Memory B cell (primary cell): ENCODE results near the gene FBXO31.
"Not testable (repeated sequence)": the region's sequence is repeated elsewhere in the genome, so short reads cannot be mapped to it uniquely, and the experiment has no call there.

ENCODE experiments used
- ATAC-seq: fragments of 150-1000 bp; cut with Tn5 transposase; 2 replicates; pipeline ENCODE4 v1.10.0; 2021; ENCODE audit warnings: low read depth, mild to moderate bottlenecking, moderate library complexity
- DNase-seq, 2 donors: peaks; one replicate each; pipeline ENCODE4 v3.0.0; 2022; ENCODE audit warnings: low spot score in 2 of 2
- H3K27ac Mint-ChIP-seq: one replicate; pipeline ENCODE4 v1.8.0; 2022; ENCODE audit warnings: mild to moderate bottlenecking, moderate library complexity, mixed read lengths
- H3K27me3 Mint-ChIP-seq: one replicate; pipeline ENCODE4 v1.8.0; 2022; ENCODE audit warnings: mixed read lengths
- H3K36me3 Mint-ChIP-seq: one replicate; pipeline ENCODE4 v1.8.0; 2022; ENCODE audit warnings: mild to moderate bottlenecking, mixed read lengths
- H3K4me1 Mint-ChIP-seq: one replicate; pipeline ENCODE4 v1.8.0; 2022; ENCODE audit warnings: mixed read lengths
- H3K4me3 Mint-ChIP-seq: one replicate; pipeline ENCODE4 v1.8.0; 2022; ENCODE audit warnings: mild to moderate bottlenecking, moderate library complexity, mixed read lengths
- H3K9me3 Mint-ChIP-seq: one replicate; pipeline ENCODE4 v1.8.0; 2022; ENCODE audit warnings: mixed read lengths

FBXO31 gene

DNA sequence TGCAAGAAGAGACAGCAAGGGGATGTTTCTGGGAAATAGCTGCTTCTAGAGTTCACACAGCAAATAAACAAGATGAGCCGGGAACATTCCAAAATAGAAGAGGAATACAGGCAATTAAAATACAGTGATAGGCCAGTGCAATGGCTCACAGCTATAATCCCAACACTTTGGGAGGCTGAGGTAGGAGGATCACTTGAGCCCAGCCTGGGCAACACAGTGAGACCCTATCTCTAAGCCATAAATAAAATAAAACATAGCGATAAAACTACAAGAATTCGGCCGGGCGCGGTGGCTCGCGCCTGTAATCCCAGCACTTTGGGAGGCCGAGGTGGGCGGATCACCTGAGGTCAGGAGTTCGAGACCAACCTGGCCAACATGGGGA lies 43.9 kb downstream of the FBXO31 start:
- DNase-seq, H3K27ac Mint-ChIP-seq, ATAC-seq, H3K4me1 Mint-ChIP-seq, H3K9me3 Mint-ChIP-seq, H3K27me3 Mint-ChIP-seq, H3K4me3 Mint-ChIP-seq: not testable (repeated sequence)
- H3K36me3 Mint-ChIP-seq: peaks cover 41% of the 10 kb centered on the region

DNA sequence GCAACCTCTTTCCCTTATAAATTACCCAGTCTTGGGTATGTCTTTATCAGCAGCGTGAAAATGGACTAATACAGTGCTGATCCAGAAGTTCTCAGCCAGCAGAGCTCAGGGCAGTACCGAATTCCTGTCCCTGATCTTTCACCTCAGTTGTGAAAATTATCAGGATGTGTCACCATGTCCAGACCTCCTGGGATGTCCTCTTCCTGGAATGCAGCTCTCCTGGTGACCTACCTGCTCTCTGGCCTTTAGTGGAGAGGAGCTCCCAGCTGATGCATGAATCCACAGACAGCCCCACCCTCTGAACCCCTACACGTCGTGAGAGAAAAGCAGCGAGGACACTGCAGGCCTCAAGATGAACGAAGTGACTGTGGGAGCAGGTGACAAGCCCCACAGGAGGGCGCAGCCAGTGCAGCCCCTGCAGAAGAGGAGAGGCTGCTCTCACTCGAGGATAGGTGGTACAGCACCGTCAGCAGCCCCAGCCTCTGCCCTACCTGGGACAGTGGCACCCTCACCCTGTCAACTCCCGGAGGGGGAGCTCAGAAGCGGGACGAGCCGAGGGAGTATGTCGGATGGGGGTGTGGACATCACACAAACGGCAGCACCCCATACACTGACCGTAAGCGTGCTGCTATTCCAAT lies 44.4 kb downstream of the FBXO31 start:
- peaks cover 42% of the 10 kb centered on the region for H3K36me3 Mint-ChIP-seq
- ATAC-seq: no peak
- no peak for DNase-seq
- no peaks in the 10 kb centered on the region for H3K27me3 Mint-ChIP-seq
- H3K9me3 Mint-ChIP-seq: no peaks in the 10 kb centered on the region
- H3K27ac Mint-ChIP-seq: no peak overlapping the region
- H3K4me1 Mint-ChIP-seq: peaks cover 8% of the 10 kb centered on the region
- H3K4me3 Mint-ChIP-seq: no peak overlapping the region

DNA sequence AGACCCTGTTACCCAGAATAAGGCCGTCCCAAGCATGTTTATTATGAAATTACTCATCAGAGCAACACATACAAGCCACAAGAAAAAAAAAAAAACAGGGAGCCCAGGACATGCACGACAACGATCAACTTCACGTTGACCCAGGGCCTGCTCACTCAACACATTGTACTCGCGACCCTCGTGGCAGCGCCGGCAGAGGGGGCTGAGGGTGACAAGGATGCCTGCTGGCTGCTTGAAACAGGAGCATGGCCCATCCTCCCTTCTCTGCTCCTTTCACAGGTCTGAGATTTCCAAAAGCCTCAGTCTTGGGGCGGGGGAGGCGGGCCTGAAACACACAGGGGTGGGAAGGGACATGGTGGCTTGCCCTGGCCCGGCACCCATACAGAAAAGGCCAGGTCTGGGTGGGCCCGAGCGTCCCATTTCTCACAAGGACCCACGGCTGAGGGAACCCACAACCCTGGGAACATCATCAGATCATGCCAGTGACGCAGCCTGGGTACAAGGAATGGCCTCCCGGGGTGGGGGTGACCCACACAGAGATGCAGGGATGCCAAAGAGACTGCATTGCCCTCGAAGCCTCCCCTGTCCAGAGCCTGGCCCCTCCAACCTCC lies 45.3 kb downstream of the FBXO31 start:
- no peak for DNase-seq
- H3K27me3 Mint-ChIP-seq: no peaks in the 10 kb centered on the region
- no peak for ATAC-seq
- H3K36me3 Mint-ChIP-seq: peaks cover 37% of the 10 kb centered on the region
- no peak overlapping the region for H3K4me3 Mint-ChIP-seq
- peaks cover 8% of the 10 kb centered on the region for H3K4me1 Mint-ChIP-seq
- no peaks in the 10 kb centered on the region for H3K9me3 Mint-ChIP-seq
- no peak overlapping the region for H3K27ac Mint-ChIP-seq

DNA sequence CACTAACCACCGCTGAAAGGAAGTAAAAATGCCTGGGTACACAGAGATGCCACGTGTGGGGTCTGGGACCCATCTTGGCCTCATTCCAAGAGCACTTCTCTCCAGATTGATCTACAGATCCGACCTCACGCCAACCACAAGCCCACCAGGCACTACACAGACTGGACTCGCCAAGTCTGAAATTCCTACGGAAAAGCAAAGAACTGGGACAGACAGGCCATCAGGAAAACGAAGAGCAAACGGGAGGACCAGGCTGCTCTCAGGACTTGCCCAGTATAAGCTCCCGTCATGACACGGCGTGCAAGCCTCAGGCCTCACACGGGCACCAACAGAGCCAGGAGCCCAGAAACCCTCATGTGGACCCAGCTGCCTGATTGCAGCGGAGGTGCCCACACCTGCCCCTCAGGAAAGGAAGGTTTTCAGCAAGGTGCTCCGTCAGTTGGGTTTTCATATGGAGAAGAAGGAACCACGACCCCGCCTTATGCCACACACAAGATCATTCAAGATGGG lies 46.3 kb downstream of the FBXO31 start:
- Mint-ChIP-seq H3K9me3 (no peaks in the 10 kb centered on the region), H3K27ac (no peak overlapping the region), H3K4me3 (no peak overlapping the region), H3K27me3 (no peaks in the 10 kb centered on the region), H3K36me3 (peaks cover 33% of the 10 kb centered on the region), H3K4me1 (peaks cover 8% of the 10 kb centered on the region)
- ATAC-seq: no peak
- no peak for DNase-seq

DNA sequence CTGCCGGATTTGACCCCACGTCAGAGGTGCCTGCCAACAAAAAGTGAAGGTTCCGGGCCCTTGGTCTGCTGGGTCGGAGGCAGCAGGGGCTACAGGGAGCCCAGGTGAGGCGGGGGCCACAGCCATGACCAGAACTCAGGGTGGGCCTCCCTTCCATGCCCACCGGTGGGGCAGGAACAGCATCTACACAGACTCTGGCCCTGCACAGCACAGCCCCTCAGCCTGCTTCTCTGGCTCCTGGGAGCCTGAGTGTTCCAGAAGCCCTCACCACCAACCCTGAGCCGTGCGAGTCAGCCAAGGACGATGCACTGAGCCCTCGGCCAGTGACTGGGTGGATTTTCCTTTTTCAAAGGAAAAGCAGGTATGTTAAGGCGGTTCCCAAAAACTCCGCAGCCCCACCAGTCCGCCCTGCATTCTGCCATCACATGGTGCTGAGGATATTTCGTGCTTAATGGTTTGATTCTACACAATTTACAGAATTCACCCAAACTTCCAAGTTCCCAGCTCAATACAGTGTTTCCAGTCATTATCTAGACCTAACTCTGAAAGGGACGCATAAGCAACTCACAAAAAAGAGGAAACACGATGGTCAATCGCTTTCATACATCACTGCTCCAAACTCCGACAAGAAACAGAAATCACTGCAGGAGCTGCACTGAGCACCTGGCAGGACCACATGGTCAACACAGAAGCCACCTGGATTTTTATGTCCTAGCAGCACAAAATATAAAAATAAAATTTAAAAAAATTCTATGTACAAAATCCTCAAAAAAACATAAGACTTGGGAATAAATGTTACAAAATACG lies 46.9 kb downstream of the FBXO31 start:
- Mint-ChIP-seq H3K36me3 (peaks cover 31% of the 10 kb centered on the region), H3K27me3 (no peaks in the 10 kb centered on the region)
- ATAC-seq: no peak

DNA sequence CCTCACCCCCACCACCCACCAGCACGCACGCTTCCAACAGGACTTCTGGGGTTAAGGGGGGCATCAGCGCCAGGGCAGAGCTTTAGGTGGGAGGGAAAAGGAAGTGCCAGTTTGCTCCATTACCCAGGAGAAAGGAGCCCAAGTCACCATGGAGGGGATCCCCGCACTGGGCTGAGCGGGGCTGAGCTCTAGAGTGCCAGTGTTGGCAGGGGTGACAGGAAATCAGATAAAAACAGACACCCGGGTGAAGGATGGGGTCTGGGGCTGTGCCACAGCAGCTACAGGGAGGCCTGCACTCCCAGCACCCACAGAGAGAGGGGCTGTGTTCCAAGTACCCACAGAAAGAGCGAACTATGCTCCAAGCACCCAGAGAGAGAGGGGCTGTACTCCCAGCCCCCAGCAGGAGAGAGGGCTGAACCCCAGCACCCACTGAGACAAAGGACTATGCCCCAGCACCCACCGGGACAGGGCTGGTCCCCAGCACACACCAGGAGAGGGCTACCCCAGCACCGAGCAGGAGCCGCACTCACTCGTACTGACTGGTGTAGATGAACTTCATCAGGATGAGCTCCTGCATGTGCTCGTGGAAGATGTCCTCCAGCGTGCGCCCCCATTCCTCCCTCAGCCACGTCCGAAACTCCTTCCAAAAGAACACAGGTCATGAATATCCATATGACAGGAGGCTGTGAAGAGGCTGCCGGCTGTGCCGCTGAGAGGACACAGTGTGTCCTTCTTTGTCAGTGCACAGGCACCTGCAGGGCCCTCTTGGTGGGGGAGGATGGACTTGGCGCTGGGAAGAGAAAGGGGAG lies 47.7 kb downstream of the FBXO31 start:
- H3K4me1 Mint-ChIP-seq: peaks cover 8% of the 10 kb centered on the region
- H3K27me3 Mint-ChIP-seq: no peaks in the 10 kb centered on the region
- H3K9me3 Mint-ChIP-seq: no peaks in the 10 kb centered on the region
- H3K4me3 Mint-ChIP-seq: no peak overlapping the region
- DNase-seq (no peak), ATAC-seq (no peak)
- no peak overlapping the region for H3K27ac Mint-ChIP-seq
- H3K36me3 Mint-ChIP-seq: peaks cover 30% of the 10 kb centered on the region

More for the DNA sequence above, 46.9 kb downstream of the FBXO31 start:
- DNase-seq: no peak
- H3K4me3 Mint-ChIP-seq: no peak overlapping the region
- H3K9me3 Mint-ChIP-seq: no peaks in the 10 kb centered on the region
- peaks cover 8% of the 10 kb centered on the region for H3K4me1 Mint-ChIP-seq
- no peak overlapping the region for H3K27ac Mint-ChIP-seq

DNA sequence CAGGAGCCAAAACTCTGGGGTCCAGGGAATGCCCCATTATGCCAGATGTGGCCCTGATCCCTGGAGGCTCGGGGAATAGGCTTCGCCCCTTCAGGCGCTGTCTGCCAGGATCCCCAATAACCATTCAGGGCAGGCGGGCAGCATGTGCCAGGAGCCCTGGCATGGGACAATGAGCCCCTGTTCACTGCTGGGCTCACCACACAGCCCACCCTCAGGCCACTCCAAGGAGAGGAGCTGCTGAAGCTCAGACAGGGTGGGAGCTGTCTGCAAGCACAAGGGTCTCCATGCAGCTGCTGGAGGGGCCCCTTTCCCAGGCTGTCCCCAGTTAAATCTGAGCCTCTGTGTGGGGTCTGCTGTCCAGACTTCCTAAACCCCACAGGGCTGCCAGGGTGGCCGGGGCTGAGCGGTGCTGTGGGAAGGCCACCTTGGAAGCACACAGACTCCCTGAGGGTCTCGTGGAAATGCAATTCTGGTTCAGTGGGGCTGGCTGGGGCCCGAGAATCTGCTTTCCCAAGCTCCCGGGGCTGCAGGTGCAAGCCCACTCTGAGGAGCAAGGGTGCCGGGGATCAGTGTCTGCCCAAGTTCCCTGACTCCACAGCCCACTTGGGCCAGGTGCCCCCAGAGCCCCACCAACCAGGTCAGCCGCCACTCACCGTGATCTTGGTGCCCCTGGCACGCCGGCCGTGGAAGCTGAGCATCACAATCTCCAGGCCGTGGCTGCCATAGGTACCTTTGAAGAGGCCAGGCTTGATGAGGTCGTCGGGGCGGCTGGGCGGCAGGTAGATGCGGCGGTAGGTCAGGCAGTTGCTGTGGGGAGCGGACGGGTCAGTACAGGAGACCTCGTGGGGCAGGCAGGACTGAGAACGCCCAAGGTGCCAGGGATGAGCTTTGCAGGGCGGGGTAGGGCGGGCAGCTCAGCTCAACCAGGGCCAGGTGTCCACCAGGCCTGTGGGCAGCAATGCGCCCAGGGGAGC lies 48.6 kb downstream of the FBXO31 start:
- no peak for DNase-seq
- H3K27ac Mint-ChIP-seq: no peak overlapping the region
- H3K27me3 Mint-ChIP-seq: no peaks in the 10 kb centered on the region
- ATAC-seq: no peak
- H3K4me3 Mint-ChIP-seq: no peak overlapping the region
- H3K9me3 Mint-ChIP-seq: no peaks in the 10 kb centered on the region
- H3K36me3 Mint-ChIP-seq: peaks cover 28% of the 10 kb centered on the region
- H3K4me1 Mint-ChIP-seq: peaks cover 8% of the 10 kb centered on the region

DNA sequence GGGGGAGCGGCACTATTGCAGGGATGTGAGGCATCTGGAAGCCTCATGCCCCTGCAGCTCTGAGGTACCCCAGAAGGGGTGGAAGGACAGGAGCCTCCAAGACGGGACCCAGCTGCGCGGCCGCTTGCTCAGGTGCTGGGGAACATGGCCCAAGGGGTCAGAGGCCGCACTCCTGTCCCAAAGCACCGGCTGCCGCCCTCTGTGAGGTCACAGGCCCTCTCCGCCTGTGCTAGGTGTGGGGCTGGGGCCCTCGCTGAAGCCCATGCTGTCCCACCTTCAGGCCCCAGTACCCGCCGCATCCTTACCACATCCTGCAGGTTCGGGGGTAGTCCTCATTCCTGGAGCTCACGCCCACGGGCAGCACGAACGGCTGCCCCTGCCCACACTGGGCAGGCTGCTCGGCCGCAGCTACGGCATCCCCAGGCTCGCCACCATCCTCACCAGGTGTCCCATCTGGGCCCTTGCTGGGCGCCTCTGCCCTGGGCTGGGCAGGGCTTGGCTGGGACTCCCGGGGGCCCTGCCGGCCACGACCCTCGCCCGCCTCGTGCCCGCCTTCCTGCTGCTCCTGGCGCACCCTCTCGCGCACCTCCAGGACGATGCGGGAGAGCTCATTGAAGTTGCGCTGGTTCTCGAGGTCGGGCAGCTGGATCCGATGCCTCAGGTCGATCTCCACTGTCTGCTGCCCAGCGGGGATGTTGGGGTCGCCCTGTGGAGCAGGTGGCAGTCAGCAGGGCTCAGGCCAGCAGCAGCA lies 49.8 kb downstream of the FBXO31 start:
- H3K4me3 Mint-ChIP-seq: no peak overlapping the region
- H3K36me3 Mint-ChIP-seq: peaks cover 19% of the 10 kb centered on the region
- peaks cover 7% of the 10 kb centered on the region for H3K4me1 Mint-ChIP-seq

DNA sequence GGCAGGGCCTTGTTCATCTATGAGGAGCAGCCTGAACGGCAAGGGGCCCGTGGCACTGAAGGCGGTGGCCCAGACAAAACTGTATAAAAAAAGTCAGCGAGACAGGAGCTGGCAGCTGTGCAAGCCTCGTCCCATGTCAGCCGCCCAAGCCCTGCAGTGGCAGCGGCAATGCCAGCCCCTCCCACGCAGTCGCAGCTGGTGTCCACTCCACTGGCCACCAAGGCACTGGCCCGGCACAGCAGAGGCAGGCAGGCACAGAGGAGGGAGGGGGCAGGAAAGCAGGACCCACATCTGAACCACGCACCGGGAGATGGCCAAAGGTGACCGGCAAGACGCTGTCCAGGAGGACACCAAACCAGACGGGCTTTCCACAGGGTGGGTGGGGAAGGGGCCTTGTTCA lies 50.5 kb downstream of the FBXO31 start:
- H3K4me3 Mint-ChIP-seq: no peak overlapping the region
- no peaks in the 10 kb centered on the region for H3K27me3 Mint-ChIP-seq
- no peak for DNase-seq
- no peak for ATAC-seq
- no peak overlapping the region for H3K27ac Mint-ChIP-seq
- peaks cover 18% of the 10 kb centered on the region for H3K36me3 Mint-ChIP-seq
- H3K9me3 Mint-ChIP-seq: no peaks in the 10 kb centered on the region
- peaks cover 6% of the 10 kb centered on the region for H3K4me1 Mint-ChIP-seq

More for the DNA sequence above, 49.8 kb downstream of the FBXO31 start:
- Mint-ChIP-seq H3K27me3 (no peaks in the 10 kb centered on the region), H3K27ac (no peak overlapping the region), H3K9me3 (no peaks in the 10 kb centered on the region)
- DNase-seq: no peak
- no peak for ATAC-seq

DNA sequence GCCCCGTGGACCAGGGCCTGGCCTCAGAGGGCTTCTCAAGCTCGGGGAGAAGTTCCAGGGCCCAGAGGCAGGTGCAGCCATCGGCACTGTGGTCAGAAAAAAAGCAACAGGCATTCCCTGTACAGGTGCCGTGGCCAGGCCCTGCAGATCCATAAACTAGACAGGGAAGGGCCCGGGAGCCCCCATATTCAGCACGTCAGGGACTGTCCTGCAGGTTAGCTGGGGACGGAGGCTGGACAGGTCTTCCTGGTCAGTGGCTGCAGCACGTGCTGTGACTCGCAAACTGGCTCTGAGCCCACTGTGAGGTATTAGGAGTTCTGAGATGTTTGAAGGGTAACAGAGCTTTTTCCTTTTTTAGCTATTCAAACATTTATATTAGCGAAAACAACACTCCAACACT lies 51.4 kb downstream of the FBXO31 start:
- H3K27me3 Mint-ChIP-seq: no peaks in the 10 kb centered on the region
- no peak overlapping the region for H3K27ac Mint-ChIP-seq
- H3K36me3 Mint-ChIP-seq: peaks cover 16% of the 10 kb centered on the region
- H3K4me3 Mint-ChIP-seq: no peak overlapping the region
- ATAC-seq: no peak
- no peak for DNase-seq
- peaks cover 4% of the 10 kb centered on the region for H3K4me1 Mint-ChIP-seq
- no peaks in the 10 kb centered on the region for H3K9me3 Mint-ChIP-seq

DNA sequence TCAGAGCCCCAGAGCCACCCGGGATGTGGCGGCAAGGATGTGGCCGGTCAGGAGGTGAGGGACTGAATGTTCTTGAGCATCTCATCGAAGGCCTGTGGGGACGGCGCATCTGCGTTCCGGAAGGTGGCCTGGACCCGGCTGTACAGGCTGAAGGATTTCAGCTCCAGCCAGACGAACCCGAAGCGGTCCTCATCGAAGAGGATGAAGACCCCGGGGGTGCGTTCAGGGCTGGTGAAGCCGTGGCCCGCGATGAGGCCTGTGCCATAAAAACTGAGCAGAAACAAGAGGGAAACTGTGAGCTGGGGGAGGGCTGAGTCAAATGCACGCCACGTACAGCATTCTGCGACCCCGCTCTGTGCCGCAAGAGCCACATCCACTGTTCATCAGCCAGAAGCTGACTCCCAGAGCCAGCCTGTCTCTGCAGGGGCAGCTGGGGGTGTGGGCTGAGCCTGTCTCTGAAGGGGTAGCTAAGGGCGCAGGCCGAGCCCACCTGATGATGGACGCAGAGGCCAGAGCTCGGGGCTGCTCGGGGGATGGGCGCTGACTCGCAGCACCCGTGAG lies 52.3 kb downstream of the FBXO31 start:
- no peak for DNase-seq
- Mint-ChIP-seq H3K36me3 (peaks cover 14% of the 10 kb centered on the region), H3K4me1 (no peaks in the 10 kb centered on the region)

DNA sequence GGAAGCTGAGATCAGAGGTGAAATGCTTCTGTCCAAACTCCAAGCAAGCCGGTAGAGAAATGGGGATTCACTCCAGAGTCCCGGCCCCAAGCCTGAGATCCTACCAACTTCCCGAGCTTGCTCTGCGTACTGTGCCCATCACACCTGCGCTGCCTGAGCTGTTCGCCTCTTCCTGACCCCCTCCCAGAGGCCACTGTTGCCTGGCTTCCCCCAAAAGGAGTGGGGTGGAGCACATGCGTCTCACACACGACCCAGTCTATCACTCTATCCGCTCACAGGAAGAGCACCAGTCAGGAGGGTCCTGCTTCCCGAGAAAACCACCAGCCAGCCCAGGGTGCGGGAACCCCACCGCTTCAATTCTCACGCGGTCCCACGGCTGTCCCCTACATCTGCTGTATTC lies 52.9 kb downstream of the FBXO31 start:
- H3K9me3 Mint-ChIP-seq: no peaks in the 10 kb centered on the region
- H3K36me3 Mint-ChIP-seq: peaks cover 11% of the 10 kb centered on the region
- H3K27me3 Mint-ChIP-seq: no peaks in the 10 kb centered on the region
- no peak overlapping the region for H3K4me3 Mint-ChIP-seq
- DNase-seq (no peak), ATAC-seq (no peak)
- no peak overlapping the region for H3K27ac Mint-ChIP-seq
- H3K4me1 Mint-ChIP-seq: no peaks in the 10 kb centered on the region

More for the DNA sequence above, 52.3 kb downstream of the FBXO31 start:
- H3K4me3 Mint-ChIP-seq: no peak overlapping the region
- H3K9me3 Mint-ChIP-seq: no peaks in the 10 kb centered on the region
- H3K27me3 Mint-ChIP-seq: no peaks in the 10 kb centered on the region
- no peak overlapping the region for H3K27ac Mint-ChIP-seq
- no peak for ATAC-seq
